K562 (cell line): ENCODE data around the gene PRODH2. TPM values are rescaled to one million over a fixed set of nuclear protein-coding genes. Genes with fewer than 3 reads are reported as not detected.

ENCODE experiments used
- ATAC-seq: fragments of 200-7000 bp; cut with Tn5 transposase; 3 replicates; pipeline ENCODE4 v1.9.1; 2020; ENCODE audit warnings: moderate library complexity
- BruUV-seq: library from RNA; stranded (reverse); fragments of 400-500 nt; replicated peaks from 2 replicates; lab custom pipeline; 2021; lab: Mats Ljungman, UMichigan
- CTCF ChIA-PET: fragments of 300-600 bp; formaldehyde crosslinking; extraction: SDS; loops from one replicate; lab custom pipeline; 2021; ENCODE audit warnings: low intra/inter-chr PET ratio; lab: Yijun Ruan, JAX
- POLR2A ChIA-PET: fragments of 300-600, 350-650 bp; sonication (Branson Sonifier 250); formaldehyde crosslinking; extraction: SDS; loops from one replicate; lab custom pipeline; 2021; ENCODE audit warnings: antibody characterized with exemption, inconsistent platforms; lab: Yijun Ruan, JAX
- DNase-seq, 4 experiments: peaks; one replicate each; pipeline versions ENCODE4 v3.0.0 to v3.0.0-alpha.2; 2011 to 2018; ENCODE audit warnings: low spot score in 3 of 4, mixed read lengths in 3 of 4; ENCODE audit errors: extremely low read depth in 1 of 4
- FAIRE-seq: peaks from 2 replicates; lab custom pipeline; 2011; peaks lifted over from hg19 to GRCh38; lab: Jason Lieb, UNC
- H2AFZ ChIP-seq: 2 replicates; pipeline ENCODE4 v1.6.0; 2011; ENCODE audit warnings: low read depth, low read length, control low read depth, inconsistent platforms
- H3K27ac ChIP-seq: fragments of 200-600 bp; 3 replicates; pipeline ENCODE4 v1.8.0; 2011; ENCODE audit warnings: low read depth, mild to moderate bottlenecking, control low read depth, inconsistent platforms, low read length, moderate library complexity, mixed read lengths; ENCODE audit errors: extremely low read depth
- H3K27me3 ChIP-seq, 2 experiments: fragments of 300-600 bp in 1 of 2; 2 replicates in 1 of 2; 3 replicates in 1 of 2; pipeline versions ENCODE4 v1.6.0 to v1.8.0; 2011; ENCODE audit warnings: inconsistent platforms in 2 of 2, low read length in 2 of 2, mild to moderate bottlenecking in 1 of 2, mixed read lengths in 1 of 2, moderate library complexity in 1 of 2; ENCODE audit not compliant: control insufficient read depth in 2 of 2, insufficient read depth in 2 of 2
- H3K36me3 ChIP-seq: fragments of 300-600 bp; 3 replicates; pipeline ENCODE4 v1.8.0; 2011; ENCODE audit warnings: mild to moderate bottlenecking, low read length, inconsistent platforms; ENCODE audit not compliant: control insufficient read depth, insufficient read depth
- H3K4me1 ChIP-seq, 2 experiments: fragments of 200-600 bp in 1 of 2; replicated peaks in 1 of 2; 2 replicates in 1 of 2; 3 replicates in 1 of 2; pipeline versions ENCODE4 v1.5.1 to v1.8.0; 2011; ENCODE audit warnings: inconsistent platforms in 2 of 2, low read length in 2 of 2, mild to moderate bottlenecking in 1 of 2, mixed read lengths in 1 of 2, moderate library complexity in 1 of 2; ENCODE audit not compliant: control insufficient read depth in 2 of 2, insufficient read depth in 2 of 2
- H3K4me2 ChIP-seq: 2 replicates; pipeline ENCODE4 v1.6.1; 2011; ENCODE audit warnings: low read length, control low read depth, inconsistent platforms, mixed read lengths; ENCODE audit not compliant: insufficient read depth
- H3K4me3 ChIP-seq: fragments of 200-600 bp; sonication (generic), shearing (Covaris generic); 2 replicates; pipeline ENCODE4 v1.5.1; 2016; ENCODE audit warnings: control low read depth, inconsistent platforms
- H3K79me2 ChIP-seq: fragments of 200-600 bp; 3 replicates; pipeline ENCODE4 v1.8.0; 2011; ENCODE audit warnings: low read length, inconsistent platforms; ENCODE audit not compliant: control insufficient read depth, insufficient read depth
- H3K9ac ChIP-seq, 2 experiments: 2 replicates each; pipeline versions ENCODE4 v1.6.0 to v1.6.1; 2011; ENCODE audit warnings: low read depth in 2 of 2, low read length in 2 of 2, control low read depth in 1 of 2, inconsistent platforms in 1 of 2, mild to moderate bottlenecking in 1 of 2, mixed read lengths in 1 of 2; ENCODE audit not compliant: insufficient read depth in 1 of 2
- H3K9me1 ChIP-seq: one replicate; pipeline ENCODE4 v1.6.0; 2011; ENCODE audit warnings: inconsistent platforms, mild to moderate bottlenecking, low read length, moderate library complexity; ENCODE audit not compliant: control insufficient read depth, insufficient read depth
- H3K9me3 ChIP-seq: replicated peaks from 2 replicates; pipeline ENCODE4 v1.5.1; 2011; ENCODE audit warnings: low read depth, low read length, inconsistent platforms; ENCODE audit not compliant: control insufficient read depth, insufficient read depth
- H4K20me1 ChIP-seq: replicated peaks from 2 replicates; pipeline ENCODE4 v1.6.1; 2011; ENCODE audit warnings: low read length, inconsistent platforms, mixed read lengths; ENCODE audit not compliant: control insufficient read depth, insufficient read depth
- BRF2 ChIP-seq: IDR thresholded peaks from 3 replicates; pipeline ENCODE4 v1.6.1; 2011; ENCODE audit warnings: borderline replicate concordance, mild to moderate bottlenecking; ENCODE audit not compliant: insufficient read length, insufficient read depth
- CCNT2 ChIP-seq: IDR thresholded peaks from 2 replicates; pipeline ENCODE4 v1.6.1; 2011; ENCODE audit warnings: borderline replicate concordance, low read depth, mild to moderate bottlenecking, moderate library complexity, mixed read lengths, low read length; ENCODE audit not compliant: insufficient read length; ENCODE audit errors: extremely low read depth
- CEBPG ChIP-seq, 3 experiments: fragments of 200-800 bp in 1 of 3; sonication (Bioruptor generic) in 1 of 3; sonication (generic) in 1 of 3; formaldehyde crosslinking in 1 of 3; IDR thresholded peaks in 2 of 3; conservative IDR thresholded peaks in 1 of 3; 2 replicates each; pipeline versions ENCODE4 v1.6.1 to v1.8.0; 2016 to 2022; ENCODE audit warnings: missing compliant biosample characterization in 2 of 3, missing genetic modification characterization in 2 of 3, mild to moderate bottlenecking in 1 of 3, missing genetic modification reagents in 1 of 3
- ELF1 ChIP-seq: fragments of 200-800 bp; sonication (Bioruptor generic); IDR thresholded peaks from 2 replicates; pipeline ENCODE4 v1.6.1; 2016; ENCODE audit warnings: missing genetic modification characterization, missing compliant biosample characterization
- ELF2 ChIP-seq: fragments of 250-450 bp; sonication (Bioruptor Pico); IDR thresholded peaks from 2 replicates; pipeline ENCODE4 v1.5.0; 2021; ENCODE audit warnings: mild to moderate bottlenecking
- ETS1 ChIP-seq: conservative IDR thresholded peaks from 2 replicates; pipeline ENCODE4 v1.6.1; 2011; ENCODE audit warnings: low read depth, mild to moderate bottlenecking, low read length; ENCODE audit not compliant: control insufficient read depth
- POLR2AphosphoS5 ChIP-seq: IDR thresholded peaks from 2 replicates; pipeline ENCODE4 v1.6.1; 2011; ENCODE audit warnings: mild to moderate bottlenecking, low read depth, low read length, moderate library complexity; ENCODE audit not compliant: control insufficient read depth, insufficient read depth
- RBM14 ChIP-seq: fragments of 200-400 bp; formaldehyde crosslinking; IDR thresholded peaks from 2 replicates; pipeline ENCODE4 v1.6.1; 2018; ENCODE audit warnings: low read depth, mild to moderate bottlenecking, low read length, moderate library complexity, borderline replicate concordance; ENCODE audit not compliant: insufficient read depth
- RFX5 ChIP-seq: IDR thresholded peaks from 2 replicates; pipeline ENCODE4 v1.6.1; 2011; ENCODE audit warnings: low read depth, mild to moderate bottlenecking, improper control_type of control experiment, low read length
- RNF219 ChIP-seq: fragments of 250-450 bp; sonication (Bioruptor Pico); IDR thresholded peaks from 2 replicates; pipeline ENCODE4 v1.5.0; 2022; ENCODE audit warnings: mild to moderate bottlenecking
- SMAD1 ChIP-seq: fragments of 150-350 bp; IDR thresholded peaks from 2 replicates; pipeline ENCODE4 v1.6.1; 2014; ENCODE audit warnings: low read length, low read depth; ENCODE audit not compliant: partially characterized antibody
- SMAD3 ChIP-seq: fragments of 450-650 bp; formaldehyde crosslinking; conservative IDR thresholded peaks from 2 replicates; pipeline ENCODE4 v1.4.0; 2020; ENCODE audit warnings: mild to moderate bottlenecking
- SMC3 ChIP-seq: conservative IDR thresholded peaks from 2 replicates; pipeline ENCODE4 v1.6.1; 2011; ENCODE audit warnings: low read depth, low read length, improper control_type of control experiment; ENCODE audit not compliant: insufficient read depth
- TOE1 ChIP-seq, 2 experiments: fragments of 450-650 bp in 1 of 2; sonication (generic) in 1 of 2; formaldehyde crosslinking in 1 of 2; IDR thresholded peaks; 2 replicates each; pipeline versions ENCODE4 v1.7.1 to v1.8.0; 2016 to 2022; ENCODE audit warnings: borderline replicate concordance in 2 of 2, mild to moderate bottlenecking in 2 of 2, antibody characterized with exemption in 1 of 2, inconsistent platforms in 1 of 2, low read depth in 1 of 2, missing genetic modification reagents in 1 of 2, moderate library complexity in 1 of 2
- ZNF41 ChIP-seq: fragments of 250-450 bp; sonication (Bioruptor Pico); conservative IDR thresholded peaks from 2 replicates; pipeline ENCODE4 v1.4.0; 2020; ENCODE audit warnings: mild to moderate bottlenecking
- WGBS: fragments of 100-300 bp; shearing (Covaris generic); methylation state at CpG from one replicate; pipeline ENCODE4 v1.1.6; 2016; ENCODE audit warnings: low coverage, mixed read lengths; ENCODE audit not compliant: insufficient coverage; ENCODE audit errors: missing lambda C conversion rate; 5-methylcytosine and 5-hydroxymethylcytosine counted together
- in situ Hi-C: fragments of 300-500 bp; cut with MboI; formaldehyde crosslinking; loops from 4 replicates; pipeline ENCODE4 v1.15.0; 2018; ENCODE audit warnings: inconsistent platforms, mixed read lengths
- intact Hi-C: fragments of 100-400 bp; cut with micrococcal nuclease; formaldehyde crosslinking; loops from 2 replicates; pipeline ENCODE4 v1.14.2; 2022
- polyA plus RNA-seq, 8 experiments: library from polyadenylated mRNA; depleted of rRNA in 4 of 8; stranded (reverse) in 5 of 8; unstranded in 3 of 8; fragments of >200 nt; fragmentation: Nextera tagmentation in 2 of 8; fragmentation: Illumina TruSeq in 1 of 8; extraction: Ambion mirVana in 2 of 8; extraction: Trizol in 1 of 8; gene quantifications; 2 replicates each; pipeline versions ENCODE4 v1.2.1 to v1.2.3, GENCODE V29; 2011 to 2014; ENCODE audit warnings: inconsistent platforms in 1 of 8, missing spikeins in 1 of 8
- total RNA-seq, 7 experiments: library from RNA; depleted of rRNA in 6 of 7; stranded (reverse); fragments of >200 nt in 6 of 7; fragmentation: Illumina TruSeq in 2 of 7; extraction: Trizol in 2 of 7; gene quantifications; 2 replicates each; pipeline versions ENCODE4 v1.2.1 to v1.2.3, GENCODE V29; 2011 to 2021; ENCODE audit warnings: low replicate concordance in 1 of 7

The PRODH2 gene
- total and polyA plus RNA-seq, 9 of the 15 experiments (the other 6 are each of a cell fraction or from before 2014, with no cell fraction given), result not detected

GRCh38 chr19:35847911-35848310, 35.3 kb upstream of the PRODH2 start:
- ATAC-seq (no peak), FAIRE-seq (no peak), DNase-seq (no peak)
- peaks cover 32 to 63% of the 10 kb centered on the region in 2 experiments for H3K27me3 ChIP-seq
- WGBS, result 2% methylated on average over 7 of the region's 8 CpGs
- CTCF ChIA-PET, result no interaction called here
- peaks cover 9 to 38% of the 10 kb centered on the region in 2 experiments for H3K4me1 ChIP-seq
- POLR2A ChIA-PET, result interaction anchor here (1.0 kb wide), 1 partner anchor 176 kb away, joined by 3 read pairs; no protein-coding TSS in a partner anchor
- H3K9me3 ChIP-seq, result no peaks in the 10 kb centered on the region
- no peaks in the 10 kb centered on the region for H3K79me2 ChIP-seq
- TF ChIP-seq CEBPG (CRISPR knock-in tag; IDR thresholded peaks at IDR 0.05) (no peak), CEBPG (tag; conservative IDR thresholded peaks at IDR 0.05 in 1 of 2, IDR thresholded peaks at IDR 0.05 in 1 of 2) (no peak), RNF219 (CRISPR knock-in tag) (no peak), SMC3 (no peak), TOE1 (IDR thresholded peaks at IDR 0.05; ENCODE audit: borderline replicate concordance) (no peak), TOE1 (CRISPR knock-in tag; IDR thresholded peaks at IDR 0.05; ENCODE audit: borderline replicate concordance, low read depth) (no peak), ZNF41 (CRISPR knock-in tag) (no peak), ELF2 (no peak), POLR2AphosphoS5 (no peak), RBM14 (no peak), RFX5 (no peak), ETS1 (no peak), CCNT2 (no peak), SMAD3 (CRISPR knock-in tag) (no peak), SMAD1 (no peak), ELF1 (tag) (no peak), BRF2 (no peak)
- H3K36me3 ChIP-seq, result no peaks in the 10 kb centered on the region
- H4K20me1 ChIP-seq, result peaks cover 18% of the 10 kb centered on the region
- in situ Hi-C loops (no loop called here), intact Hi-C loops (no loop called here)
- no TSS peak for BruUV-seq
- H3K27ac ChIP-seq, result no peak overlapping the region
- no peak overlapping the region for H3K4me3 ChIP-seq
- H3K9me1 ChIP-seq, result peaks cover 8% of the 10 kb centered on the region
- H2AFZ ChIP-seq, result no peak overlapping the region
- no peak overlapping the region for H3K9ac ChIP-seq
- H3K4me2 ChIP-seq, result no peak overlapping the region
